ENCODE data around the gene DZIP1.

DNA sequence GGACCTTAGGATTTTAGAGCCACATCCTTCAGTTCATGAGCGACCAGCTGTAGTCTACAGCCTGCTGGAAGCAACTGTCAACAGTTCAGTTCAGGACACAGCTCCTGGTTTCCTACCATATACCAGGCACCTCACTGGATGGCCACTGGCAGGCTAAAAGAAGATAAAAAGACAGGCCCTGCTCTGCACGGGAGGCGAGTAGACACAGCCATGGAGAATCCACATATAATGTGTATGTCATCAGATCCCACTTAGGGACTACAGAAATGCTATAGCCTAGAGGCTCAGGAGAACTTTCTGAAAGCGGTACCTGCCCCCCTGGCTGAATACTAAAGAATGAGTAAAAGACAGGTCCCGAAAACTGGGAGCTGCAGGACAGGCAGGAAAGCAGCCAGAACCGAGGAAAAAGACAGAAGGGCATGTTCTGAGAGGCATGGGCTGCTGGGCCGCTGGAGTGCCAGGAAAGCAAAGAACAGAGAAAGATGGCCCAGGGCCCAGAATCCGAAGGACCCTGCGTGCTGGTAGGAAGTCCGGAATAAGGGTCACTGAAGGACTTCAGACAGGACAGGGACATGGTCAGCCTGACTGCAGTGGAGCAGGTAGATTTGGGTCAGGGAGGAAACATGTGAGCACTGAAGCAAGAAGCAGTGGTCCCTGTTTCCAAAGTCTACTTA is 23.5 kb downstream of the DZIP1 start:
- TF ChIP-seq, protein P1, sequence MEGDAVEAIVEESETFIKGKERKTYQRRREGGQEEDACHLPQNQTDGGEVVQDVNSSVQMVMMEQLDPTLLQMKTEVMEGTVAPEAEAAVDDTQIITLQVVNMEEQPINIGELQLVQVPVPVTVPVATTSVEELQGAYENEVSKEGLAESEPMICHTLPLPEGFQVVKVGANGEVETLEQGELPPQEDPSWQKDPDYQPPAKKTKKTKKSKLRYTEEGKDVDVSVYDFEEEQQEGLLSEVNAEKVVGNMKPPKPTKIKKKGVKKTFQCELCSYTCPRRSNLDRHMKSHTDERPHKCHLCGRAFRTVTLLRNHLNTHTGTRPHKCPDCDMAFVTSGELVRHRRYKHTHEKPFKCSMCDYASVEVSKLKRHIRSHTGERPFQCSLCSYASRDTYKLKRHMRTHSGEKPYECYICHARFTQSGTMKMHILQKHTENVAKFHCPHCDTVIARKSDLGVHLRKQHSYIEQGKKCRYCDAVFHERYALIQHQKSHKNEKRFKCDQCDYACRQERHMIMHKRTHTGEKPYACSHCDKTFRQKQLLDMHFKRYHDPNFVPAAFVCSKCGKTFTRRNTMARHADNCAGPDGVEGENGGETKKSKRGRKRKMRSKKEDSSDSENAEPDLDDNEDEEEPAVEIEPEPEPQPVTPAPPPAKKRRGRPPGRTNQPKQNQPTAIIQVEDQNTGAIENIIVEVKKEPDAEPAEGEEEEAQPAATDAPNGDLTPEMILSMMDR (IDR thresholded peaks at IDR 0.05; ENCODE audit: low read length): no peak
- TF ChIP-seq EZH2 (IDR thresholded peaks at IDR 0.05; ENCODE audit: borderline replicate concordance, low read length): no peak
